Measurements from ENCODE around the gene RAB40B.

The RAB40B gene

GRCh38 chr17:82687871-82688270 lies 10.6 kb downstream of the RAB40B start:
- TF ChIP-seq TOX (CRISPR knock-in tag; IDR thresholded peaks at IDR 0.05; ENCODE audit: borderline replicate concordance), result no peak
- no peak for TF ChIP-seq ZFP3 (CRISPR knock-in tag; IDR thresholded peaks at IDR 0.05)
- no peak for TF ChIP-seq TCF4 (CRISPR knock-in tag; IDR thresholded peaks at IDR 0.05; ENCODE audit: borderline replicate concordance)
- no peak for TF ChIP-seq SNAI2 (CRISPR knock-in tag; IDR thresholded peaks at IDR 0.05)
- no peak for TF ChIP-seq CSRNP3 (CRISPR knock-in tag; IDR thresholded peaks at IDR 0.05)
- TF ChIP-seq CSDC2 (CRISPR knock-in tag; IDR thresholded peaks at IDR 0.05), result no peak
- no peak for TF ChIP-seq ZFP30 (CRISPR knock-in tag; IDR thresholded peaks at IDR 0.05)
- TF ChIP-seq ARNTL (CRISPR knock-in tag; IDR thresholded peaks at IDR 0.05; ENCODE audit: borderline replicate concordance, low read depth), result no peak
- TF ChIP-seq CREB5 (CRISPR knock-in tag; IDR thresholded peaks at IDR 0.05; ENCODE audit: low read depth), result no peak
- no peak for TF ChIP-seq ZNF8 (CRISPR knock-in tag; IDR thresholded peaks at IDR 0.05)
- ATAC-seq, result no peak

- no peak for ATAC-seq
- TF ChIP-seq ZNF565 (CRISPR knock-in tag; conservative IDR thresholded peaks at IDR 0.05; ENCODE audit: low read depth), result no peak
- no peak for TF ChIP-seq ZFP30 (CRISPR knock-in tag; IDR thresholded peaks at IDR 0.05)
- no peak for TF ChIP-seq ZFP3 (CRISPR knock-in tag; IDR thresholded peaks at IDR 0.05)
- TF ChIP-seq ZNF70 (CRISPR knock-in tag; IDR thresholded peaks at IDR 0.05), result no peak
- no peak for TF ChIP-seq PATZ1 (CRISPR knock-in tag; IDR thresholded peaks at IDR 0.05; ENCODE audit: borderline replicate concordance)
- TF ChIP-seq ARNTL (CRISPR knock-in tag; IDR thresholded peaks at IDR 0.05; ENCODE audit: borderline replicate concordance, low read depth), result no peak
- TF ChIP-seq BACH2 (CRISPR knock-in tag; IDR thresholded peaks at IDR 0.05; ENCODE audit: borderline replicate concordance), result no peak
- TF ChIP-seq PPARA (CRISPR knock-in tag; IDR thresholded peaks at IDR 0.05; ENCODE audit: borderline replicate concordance), result no peak
- TF ChIP-seq ZC3H10 (CRISPR knock-in tag; IDR thresholded peaks at IDR 0.05), result no peak
- no peak for TF ChIP-seq OSR1 (CRISPR knock-in tag; IDR thresholded peaks at IDR 0.05)
- TF ChIP-seq TCF4 (CRISPR knock-in tag; IDR thresholded peaks at IDR 0.05; ENCODE audit: borderline replicate concordance), result no peak
- no peak for TF ChIP-seq TOX (CRISPR knock-in tag; IDR thresholded peaks at IDR 0.05; ENCODE audit: borderline replicate concordance)
- TF ChIP-seq RARB (CRISPR knock-in tag; IDR thresholded peaks at IDR 0.05), result no peak
- no peak for TF ChIP-seq CSDC2 (CRISPR knock-in tag; IDR thresholded peaks at IDR 0.05)
- no peak for TF ChIP-seq ISL1 (CRISPR knock-in tag; IDR thresholded peaks at IDR 0.05)
- TF ChIP-seq ZNF8 (CRISPR knock-in tag; IDR thresholded peaks at IDR 0.05), result no peak
- no peak for TF ChIP-seq CREB5 (CRISPR knock-in tag; IDR thresholded peaks at IDR 0.05; ENCODE audit: low read depth)
Measured at GRCh38 chr17:82687375-82687861, 11.1 kb downstream of the RAB40B start.

GRCh38 chr17:82686366-82687324 lies 11.9 kb downstream of the RAB40B start:
- TF ChIP-seq OSR1 (CRISPR knock-in tag; IDR thresholded peaks at IDR 0.05), result no peak
- TF ChIP-seq PPARA (CRISPR knock-in tag; IDR thresholded peaks at IDR 0.05; ENCODE audit: borderline replicate concordance), result no peak
- TF ChIP-seq SNAI2 (CRISPR knock-in tag; IDR thresholded peaks at IDR 0.05), result no peak
- no peak for TF ChIP-seq ESRRG (CRISPR knock-in tag; IDR thresholded peaks at IDR 0.05)
- TF ChIP-seq ZNF8 (CRISPR knock-in tag; IDR thresholded peaks at IDR 0.05), result no peak
- no peak for TF ChIP-seq ZFP30 (CRISPR knock-in tag; IDR thresholded peaks at IDR 0.05)
- TF ChIP-seq ZC3H10 (CRISPR knock-in tag; IDR thresholded peaks at IDR 0.05), result no peak
- no peak for TF ChIP-seq ZFP3 (CRISPR knock-in tag; IDR thresholded peaks at IDR 0.05)
- no peak for TF ChIP-seq TSHZ2 (CRISPR knock-in tag; IDR thresholded peaks at IDR 0.05)
- TF ChIP-seq CREB5 (CRISPR knock-in tag; IDR thresholded peaks at IDR 0.05; ENCODE audit: low read depth), result no peak
- ATAC-seq, result no peak

Data from SK-N-SH treated with all-trans-retinoic acid at 6 μM for 48 hours (cell line).